Measurements from ENCODE around the gene CDHR2. TPM values are rescaled to one million over a fixed set of nuclear protein-coding genes. Genes with fewer than 3 reads are reported as not detected.

The CDHR2 gene
- total RNA-seq, 1 donor from 2014 or later: 0.08 TPM

GRCh38 chr5:176628406-176629228, 79.5 kb downstream of the CDHR2 start:
- peaks cover 75% of the 10 kb centered on the region for H3K27me3 Mint-ChIP-seq (ENCODE audit: insufficient read depth)
- H3K9me3 Mint-ChIP-seq: no peaks in the 10 kb centered on the region
- H3K36me3 Mint-ChIP-seq (ENCODE audit: low read depth): no peaks in the 10 kb centered on the region
- DNase-seq (ENCODE audit: low spot score): no peak
- intact Hi-C loops (cut with micrococcal nuclease): no loop called here
- no peak overlapping the region for H3K4me3 Mint-ChIP-seq
- no peak overlapping the region for H3K27ac Mint-ChIP-seq
- H3K4me1 Mint-ChIP-seq (ENCODE audit: low read depth): peaks cover 9% of the 10 kb centered on the region

- Mint-ChIP-seq H3K9me3 (no peaks in the 10 kb centered on the region), H3K4me3 (no peak overlapping the region), H3K27ac (no peak overlapping the region), H3K36me3 (ENCODE audit: low read depth) (no peaks in the 10 kb centered on the region), H3K27me3 (ENCODE audit: insufficient read depth) (peaks cover 76% of the 10 kb centered on the region), H3K4me1 (ENCODE audit: low read depth) (peaks cover 14% of the 10 kb centered on the region)
- DNase-seq (ENCODE audit: low spot score): no peak
- intact Hi-C loops (cut with micrococcal nuclease): no loop called here
Measured at GRCh38 chr5:176629317-176629852, 80.2 kb downstream of the CDHR2 start.

DNA sequence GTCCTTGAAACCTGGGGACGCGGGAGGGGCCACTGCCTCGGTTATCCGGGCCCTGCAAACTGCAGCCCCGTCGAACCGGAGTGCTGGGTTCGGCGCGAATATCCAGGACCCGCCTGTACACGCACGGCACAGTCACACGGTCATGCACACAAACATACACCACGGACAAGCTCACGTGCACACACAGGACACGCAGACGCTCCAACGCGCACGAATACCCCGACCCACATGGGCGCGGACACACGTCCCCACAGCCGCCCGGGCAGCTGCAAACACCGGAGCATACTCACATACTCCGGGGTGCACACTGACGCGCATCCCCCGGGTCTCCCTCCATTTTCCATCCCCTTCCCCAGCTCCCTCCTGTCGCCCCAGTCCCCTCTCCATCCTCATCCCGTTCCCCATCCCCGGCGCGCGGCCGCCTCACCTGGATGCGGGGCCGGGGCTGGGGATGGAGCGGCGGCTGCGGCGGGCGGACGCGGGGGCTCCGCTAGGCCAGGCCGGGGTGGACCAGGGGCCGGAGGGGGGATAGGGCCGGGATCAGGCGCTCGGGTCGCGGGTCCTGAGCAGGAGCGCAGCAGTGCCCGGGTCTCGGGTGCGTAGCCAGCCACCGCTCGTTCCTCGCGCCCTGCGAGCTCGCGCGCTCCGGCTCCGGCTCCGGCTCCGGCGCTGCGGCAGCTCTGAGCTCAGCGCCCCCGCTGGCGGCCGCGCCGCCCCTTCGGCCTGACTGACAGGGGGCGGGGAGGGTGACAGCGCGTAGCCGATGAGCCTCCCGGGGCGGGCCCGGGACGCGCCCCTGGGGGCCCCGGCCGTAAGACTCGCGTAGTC, 80.9 kb downstream of the CDHR2 start, which contains the start of the genes EIF4E1B and SNCB:
Gene EIF4E1B (plus strand): TSS at position 823 of the 828 bp plus-strand sequence. CDS start 12,113 bp downstream, outside the sequence.
Gene SNCB (minus strand): TSS at position 682 of the 828 bp plus-strand sequence. CDS start 880 bp downstream, outside the sequence.
- DNase-seq (ENCODE audit: low spot score): peak; percentile 31
- Mint-ChIP-seq H3K4me1 (ENCODE audit: low read depth) (peaks cover 14% of the 10 kb centered on the region), H3K36me3 (ENCODE audit: low read depth) (no peaks in the 10 kb centered on the region), H3K27me3 (ENCODE audit: insufficient read depth) (peaks cover 80% of the 10 kb centered on the region), H3K4me3 (peak within 1 kb of the TSS; percentile 28), H3K9me3 (no peaks in the 10 kb centered on the region), H3K27ac (no peak within 1 kb of the TSS)
- intact Hi-C loops (cut with micrococcal nuclease): loop anchor here (1.0 kb wide), 2 partner anchors 11 to 17 kb away; partner anchors contain the start of gene TSPAN17

- intact Hi-C loops (cut with micrococcal nuclease): loop anchor here (1.0 kb wide), 2 partner anchors 11 to 17 kb away; partner anchors contain the start of gene TSPAN17
- no peaks in the 10 kb centered on the region for H3K9me3 Mint-ChIP-seq
- no peak overlapping the region for H3K27ac Mint-ChIP-seq
- no peaks in the 10 kb centered on the region for H3K36me3 Mint-ChIP-seq (ENCODE audit: low read depth)
- H3K4me1 Mint-ChIP-seq (ENCODE audit: low read depth): peaks cover 14% of the 10 kb centered on the region
- peaks cover 74% of the 10 kb centered on the region for H3K27me3 Mint-ChIP-seq (ENCODE audit: insufficient read depth)
- DNase-seq (ENCODE audit: low spot score): no peak
- H3K4me3 Mint-ChIP-seq: peak overlapping the region; percentile 28
Measured at GRCh38 chr5:176630681-176631222, 81.6 kb downstream of the CDHR2 start.

GRCh38 chr5:176631383-176632200, 82.5 kb downstream of the CDHR2 start:
- Mint-ChIP-seq H3K9me3 (no peaks in the 10 kb centered on the region), H3K27ac (no peak overlapping the region), H3K27me3 (ENCODE audit: insufficient read depth) (peaks cover 75% of the 10 kb centered on the region), H3K4me3 (no peak overlapping the region), H3K36me3 (ENCODE audit: low read depth) (no peaks in the 10 kb centered on the region), H3K4me1 (ENCODE audit: low read depth) (peaks cover 14% of the 10 kb centered on the region)
- DNase-seq (ENCODE audit: low spot score): no peak
- intact Hi-C loops (cut with micrococcal nuclease): no loop called here

DNA sequence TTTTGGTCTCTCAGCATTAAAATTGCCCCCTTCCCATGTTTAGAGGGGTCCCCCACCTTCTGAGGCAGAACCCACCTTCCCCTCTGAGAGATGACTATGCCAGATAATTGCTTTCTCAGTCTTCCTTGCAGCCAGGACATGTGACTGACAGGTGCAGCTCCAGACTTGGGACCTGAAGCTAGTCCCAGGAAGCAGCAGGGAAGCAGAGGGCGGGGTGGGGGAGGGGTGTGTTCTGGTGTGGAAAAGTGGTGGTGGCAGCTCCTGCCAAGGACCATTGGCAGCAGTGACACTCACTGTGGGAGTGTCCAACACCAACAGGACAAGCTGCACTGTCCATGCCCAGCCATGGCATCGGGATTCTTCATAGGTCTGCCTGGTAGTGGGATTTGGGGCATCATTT, 83.6 kb downstream of the CDHR2 start:
- Mint-ChIP-seq H3K9me3 (no peaks in the 10 kb centered on the region), H3K4me3 (no peak overlapping the region), H3K27ac (no peak overlapping the region), H3K36me3 (ENCODE audit: low read depth) (no peaks in the 10 kb centered on the region), H3K27me3 (ENCODE audit: insufficient read depth) (peaks cover 72% of the 10 kb centered on the region), H3K4me1 (ENCODE audit: low read depth) (peaks cover 14% of the 10 kb centered on the region)
- intact Hi-C loops (cut with micrococcal nuclease): no loop called here
- DNase-seq (ENCODE audit: low spot score): no peak

DNA sequence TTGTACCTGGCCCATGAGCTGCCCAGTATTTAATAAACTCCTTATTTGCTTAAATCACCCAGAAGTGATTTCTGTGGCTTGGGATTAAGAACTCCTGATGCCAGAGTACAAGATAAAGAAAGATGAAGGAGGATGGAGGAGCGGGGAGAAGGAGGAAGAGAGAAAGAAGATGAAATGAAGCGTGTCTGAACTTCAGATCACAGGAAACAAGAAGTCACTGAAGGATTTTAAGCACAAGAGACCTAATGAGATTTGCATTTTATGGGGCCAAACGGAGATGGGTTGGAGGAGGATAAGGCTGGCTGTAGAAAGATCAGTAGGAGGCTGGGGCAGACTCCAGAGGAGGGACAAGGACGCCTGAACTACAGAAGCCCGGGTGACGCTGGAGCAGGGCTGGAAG, 84.5 kb downstream of the CDHR2 start:
- Mint-ChIP-seq H3K4me1 (ENCODE audit: low read depth) (peaks cover 14% of the 10 kb centered on the region), H3K36me3 (ENCODE audit: low read depth) (no peaks in the 10 kb centered on the region), H3K9me3 (no peaks in the 10 kb centered on the region), H3K4me3 (no peak overlapping the region), H3K27ac (no peak overlapping the region), H3K27me3 (ENCODE audit: insufficient read depth) (peaks cover 70% of the 10 kb centered on the region)
- intact Hi-C loops (cut with micrococcal nuclease): no loop called here
- DNase-seq (ENCODE audit: low spot score): no peak

GRCh38 chr5:176636426-176636825, 87.3 kb downstream of the CDHR2 start:
- peaks cover 47% of the 10 kb centered on the region for H3K27me3 Mint-ChIP-seq (ENCODE audit: insufficient read depth)
- no peaks in the 10 kb centered on the region for H3K36me3 Mint-ChIP-seq (ENCODE audit: low read depth)
- H3K9me3 Mint-ChIP-seq: no peaks in the 10 kb centered on the region
- no peak overlapping the region for H3K27ac Mint-ChIP-seq
- DNase-seq (ENCODE audit: low spot score): no peak
- intact Hi-C loops (cut with micrococcal nuclease): no loop called here
- peaks cover 8% of the 10 kb centered on the region for H3K4me1 Mint-ChIP-seq (ENCODE audit: low read depth)
- no peak overlapping the region for H3K4me3 Mint-ChIP-seq

GRCh38 chr5:176637556-176637955, 88.4 kb downstream of the CDHR2 start:
- no peaks in the 10 kb centered on the region for H3K36me3 Mint-ChIP-seq (ENCODE audit: low read depth)
- no peak overlapping the region for H3K27ac Mint-ChIP-seq
- peaks cover 37% of the 10 kb centered on the region for H3K27me3 Mint-ChIP-seq (ENCODE audit: insufficient read depth)
- H3K4me1 Mint-ChIP-seq (ENCODE audit: low read depth): peaks cover 8% of the 10 kb centered on the region
- H3K9me3 Mint-ChIP-seq: no peaks in the 10 kb centered on the region
- intact Hi-C loops (cut with micrococcal nuclease): no loop called here
- DNase-seq (ENCODE audit: low spot score): no peak
- H3K4me3 Mint-ChIP-seq: no peak overlapping the region

DNA sequence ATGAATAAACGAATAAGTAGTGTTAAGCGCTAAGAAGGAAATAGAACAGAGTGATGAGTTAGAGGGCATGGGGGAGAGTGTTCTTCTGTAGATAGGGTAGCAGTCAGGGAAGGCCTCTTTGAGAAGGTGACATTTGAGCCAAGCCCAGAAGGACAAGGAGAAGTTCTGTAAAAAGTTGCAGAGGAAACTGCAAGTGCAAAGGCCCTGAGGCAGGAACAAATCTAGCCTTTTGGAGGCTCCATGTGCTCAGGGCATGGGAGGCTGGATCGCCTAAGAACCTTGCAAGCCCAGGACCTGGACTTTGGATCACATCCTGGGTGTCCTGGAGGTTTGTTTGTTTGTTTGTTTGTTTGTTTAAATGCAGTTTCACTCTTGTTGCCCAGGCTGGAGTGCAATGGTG, 89.3 kb downstream of the CDHR2 start:
- peaks cover 32% of the 10 kb centered on the region for H3K27me3 Mint-ChIP-seq (ENCODE audit: insufficient read depth)
- no peaks in the 10 kb centered on the region for H3K9me3 Mint-ChIP-seq
- intact Hi-C loops (cut with micrococcal nuclease): no loop called here
- H3K36me3 Mint-ChIP-seq (ENCODE audit: low read depth): no peaks in the 10 kb centered on the region
- peaks cover 7% of the 10 kb centered on the region for H3K4me1 Mint-ChIP-seq (ENCODE audit: low read depth)
- no peak for DNase-seq (ENCODE audit: low spot score)
- no peak overlapping the region for H3K27ac Mint-ChIP-seq
- no peak overlapping the region for H3K4me3 Mint-ChIP-seq

- H3K9me3 Mint-ChIP-seq: no peaks in the 10 kb centered on the region
- peaks cover 24% of the 10 kb centered on the region for H3K27me3 Mint-ChIP-seq (ENCODE audit: insufficient read depth)
- H3K4me1 Mint-ChIP-seq (ENCODE audit: low read depth): no peaks in the 10 kb centered on the region
- no peak for DNase-seq (ENCODE audit: low spot score)
- no peaks in the 10 kb centered on the region for H3K36me3 Mint-ChIP-seq (ENCODE audit: low read depth)
- no peak overlapping the region for H3K27ac Mint-ChIP-seq
- intact Hi-C loops (cut with micrococcal nuclease): no loop called here
- H3K4me3 Mint-ChIP-seq: no peak overlapping the region
Measured at GRCh38 chr5:176639208-176639607, 90.1 kb downstream of the CDHR2 start.

DNA sequence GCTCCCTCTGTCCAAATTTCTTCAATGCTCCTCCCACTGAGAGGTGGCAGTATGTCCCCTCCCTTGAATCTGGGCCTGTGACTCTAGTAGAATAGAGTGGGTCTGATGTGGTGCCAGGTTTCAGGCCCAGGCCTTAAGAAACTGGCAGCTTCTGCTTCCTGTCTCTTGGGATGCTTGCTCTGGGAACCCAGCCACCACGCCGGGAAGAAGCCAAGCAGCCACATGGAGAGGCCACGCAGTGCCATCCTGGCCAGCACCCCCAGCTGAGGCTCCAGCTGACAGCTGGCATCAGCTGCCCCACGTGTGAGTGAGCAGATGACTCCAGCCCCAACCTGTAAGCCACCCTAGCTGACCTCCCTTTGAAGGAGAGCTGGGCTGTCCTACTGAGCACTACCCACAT, 90.8 kb downstream of the CDHR2 start:
- no peaks in the 10 kb centered on the region for H3K9me3 Mint-ChIP-seq
- H3K36me3 Mint-ChIP-seq (ENCODE audit: low read depth): no peaks in the 10 kb centered on the region
- H3K27ac Mint-ChIP-seq: no peak overlapping the region
- intact Hi-C loops (cut with micrococcal nuclease): no loop called here
- no peaks in the 10 kb centered on the region for H3K4me1 Mint-ChIP-seq (ENCODE audit: low read depth)
- peaks cover 18% of the 10 kb centered on the region for H3K27me3 Mint-ChIP-seq (ENCODE audit: insufficient read depth)
- DNase-seq (ENCODE audit: low spot score): no peak
- no peak overlapping the region for H3K4me3 Mint-ChIP-seq

Measured in activated T-helper 1 cell treated with anti-CD3 and anti-CD28 coated beads, Interleukin-12 subunit alpha, Interleukin-12 subunit beta, Interleukin-2, Interleukin-4 antibody, amounts not matched to agents 30 ng/mL and 10 ng/mL and 1 ng/mL, durations not matched to agents 14 hours and 24 hours and 36 hours (primary cell).